Activated T-cell treated with anti-CD3 and anti-CD28 coated beads, Interleukin-2, amount 50 U/mL, for 24 hours (primary cell): ENCODE results near the gene CAPN3.
"Not testable (repeated sequence)": the region's sequence is repeated elsewhere in the genome, so short reads cannot be mapped to it uniquely, and the experiment has no call there.

ENCODE experiments used
- DNase-seq: peaks from one replicate; pipeline ENCODE4 v3.0.0-alpha.2; 2020
- H3K27ac Mint-ChIP-seq: 2 replicates; pipeline ENCODE4 v1.8.0; 2020; ENCODE audit warnings: mild to moderate bottlenecking, mixed read lengths
- H3K27me3 Mint-ChIP-seq: 2 replicates; pipeline ENCODE4 v1.8.0; 2020; ENCODE audit warnings: mixed read lengths
- H3K36me3 Mint-ChIP-seq: 2 replicates; pipeline ENCODE4 v1.8.0; 2020; ENCODE audit warnings: low read depth, mixed read lengths
- H3K4me1 Mint-ChIP-seq: 2 replicates; pipeline ENCODE4 v1.8.0; 2020; ENCODE audit warnings: low read depth, mixed read lengths
- H3K4me3 Mint-ChIP-seq: 2 replicates; pipeline ENCODE4 v1.8.0; 2020; ENCODE audit warnings: mild to moderate bottlenecking, moderate library complexity, mixed read lengths
- H3K9me3 Mint-ChIP-seq: 2 replicates; pipeline ENCODE4 v1.8.0; 2020; ENCODE audit warnings: mixed read lengths

CAPN3 gene

GRCh38 chr15:42359249-42359648 lies at the start of gene CAPN3:
CAPN3 (plus strand) TSS chr15:42359501; CDS start chr15:42359806, 305 bp downstream.
- peak within 1 kb of the TSS; percentile 9 for H3K27ac Mint-ChIP-seq
- no peaks in the 10 kb centered on the region for H3K27me3 Mint-ChIP-seq
- no peak for DNase-seq
- no peak within 1 kb of the TSS for H3K4me3 Mint-ChIP-seq
- no peaks in the 10 kb centered on the region for H3K9me3 Mint-ChIP-seq
- H3K4me1 Mint-ChIP-seq = no peaks in the 10 kb centered on the region
- H3K36me3 Mint-ChIP-seq = peaks cover 10% of the 10 kb centered on the region

- no peak overlapping the region for H3K4me3 Mint-ChIP-seq
- H3K4me1 Mint-ChIP-seq = peaks cover 5% of the 10 kb centered on the region
- DNase-seq = no peak
- peaks cover 36% of the 10 kb centered on the region for H3K36me3 Mint-ChIP-seq
- H3K27me3 Mint-ChIP-seq = no peaks in the 10 kb centered on the region
- no peaks in the 10 kb centered on the region for H3K9me3 Mint-ChIP-seq
- no peak overlapping the region for H3K27ac Mint-ChIP-seq
Measured at GRCh38 chr15:42313463-42313862, 45.8 kb upstream of the CAPN3 start.

- Mint-ChIP-seq H3K27ac (no peak overlapping the region), H3K4me1 (peaks cover 5% of the 10 kb centered on the region), H3K36me3 (peaks cover 29% of the 10 kb centered on the region), H3K9me3 (no peaks in the 10 kb centered on the region), H3K27me3 (no peaks in the 10 kb centered on the region), H3K4me3 (no peak overlapping the region)
- no peak for DNase-seq
Measured at GRCh38 chr15:42314818-42315217, 44.5 kb upstream of the CAPN3 start.

GRCh38 chr15:42315521-42315920 lies 43.8 kb upstream of the CAPN3 start:
- Mint-ChIP-seq H3K27ac (no peak overlapping the region), H3K36me3 (peaks cover 23% of the 10 kb centered on the region), H3K4me3 (no peak overlapping the region), H3K27me3 (no peaks in the 10 kb centered on the region), H3K4me1 (peaks cover 5% of the 10 kb centered on the region), H3K9me3 (no peaks in the 10 kb centered on the region)
- no peak for DNase-seq

GRCh38 chr15:42316282-42316805 lies 43.0 kb upstream of the CAPN3 start:
- not testable (repeated sequence) for H3K9me3 Mint-ChIP-seq, H3K4me3 Mint-ChIP-seq, H3K4me1 Mint-ChIP-seq, H3K27me3 Mint-ChIP-seq, DNase-seq, H3K27ac Mint-ChIP-seq
- H3K36me3 Mint-ChIP-seq = peaks cover 20% of the 10 kb centered on the region

- Mint-ChIP-seq H3K36me3 (peaks cover 31% of the 10 kb centered on the region), H3K27ac (no peak overlapping the region), H3K9me3 (no peaks in the 10 kb centered on the region), H3K4me1 (peaks cover 5% of the 10 kb centered on the region), H3K27me3 (no peaks in the 10 kb centered on the region), H3K4me3 (no peak overlapping the region)
- DNase-seq = no peak
Measured at GRCh38 chr15:42319206-42319605, 40.1 kb upstream of the CAPN3 start.

GRCh38 chr15:42324308-42324707 lies 35.0 kb upstream of the CAPN3 start:
- no peaks in the 10 kb centered on the region for H3K4me1 Mint-ChIP-seq
- H3K9me3 Mint-ChIP-seq = no peaks in the 10 kb centered on the region
- H3K27me3 Mint-ChIP-seq = no peaks in the 10 kb centered on the region
- H3K4me3 Mint-ChIP-seq = no peak overlapping the region
- peaks cover 68% of the 10 kb centered on the region for H3K36me3 Mint-ChIP-seq
- no peak for DNase-seq
- H3K27ac Mint-ChIP-seq = no peak overlapping the region

- H3K36me3 Mint-ChIP-seq = peaks cover 56% of the 10 kb centered on the region
- no peak overlapping the region for H3K27ac Mint-ChIP-seq
- no peaks in the 10 kb centered on the region for H3K27me3 Mint-ChIP-seq
- H3K4me3 Mint-ChIP-seq = no peak overlapping the region
- H3K9me3 Mint-ChIP-seq = no peaks in the 10 kb centered on the region
- DNase-seq = no peak
- H3K4me1 Mint-ChIP-seq = no peaks in the 10 kb centered on the region
Measured at GRCh38 chr15:42329161-42329560, 30.1 kb upstream of the CAPN3 start.

- H3K36me3 Mint-ChIP-seq = peaks cover 58% of the 10 kb centered on the region
- no peaks in the 10 kb centered on the region for H3K4me1 Mint-ChIP-seq
- H3K4me3 Mint-ChIP-seq = no peak overlapping the region
- H3K27ac Mint-ChIP-seq = no peak overlapping the region
- H3K27me3 Mint-ChIP-seq = no peaks in the 10 kb centered on the region
- H3K9me3 Mint-ChIP-seq = peaks cover 4% of the 10 kb centered on the region
- DNase-seq = no peak
Measured at GRCh38 chr15:42329992-42330391, 29.3 kb upstream of the CAPN3 start.

- peaks cover 11% of the 10 kb centered on the region for H3K9me3 Mint-ChIP-seq
- peaks cover 54% of the 10 kb centered on the region for H3K36me3 Mint-ChIP-seq
- H3K4me3 Mint-ChIP-seq = no peak overlapping the region
- H3K27me3 Mint-ChIP-seq = no peaks in the 10 kb centered on the region
- DNase-seq = no peak
- H3K27ac Mint-ChIP-seq = no peak overlapping the region
- no peaks in the 10 kb centered on the region for H3K4me1 Mint-ChIP-seq
Measured at GRCh38 chr15:42331235-42331634, 28.1 kb upstream of the CAPN3 start.

- DNase-seq = no peak
- Mint-ChIP-seq H3K4me1 (no peaks in the 10 kb centered on the region), H3K9me3 (peaks cover 19% of the 10 kb centered on the region), H3K27ac (no peak overlapping the region), H3K4me3 (no peak overlapping the region), H3K36me3 (peaks cover 43% of the 10 kb centered on the region), H3K27me3 (no peaks in the 10 kb centered on the region)
Measured at GRCh38 chr15:42332331-42332730, 27.0 kb upstream of the CAPN3 start.

- no peak for DNase-seq
- H3K9me3 Mint-ChIP-seq = peaks cover 19% of the 10 kb centered on the region
- H3K4me1 Mint-ChIP-seq = no peaks in the 10 kb centered on the region
- H3K36me3 Mint-ChIP-seq = peaks cover 34% of the 10 kb centered on the region
- H3K27ac Mint-ChIP-seq = no peak overlapping the region
- H3K27me3 Mint-ChIP-seq = no peaks in the 10 kb centered on the region
- no peak overlapping the region for H3K4me3 Mint-ChIP-seq
Measured at GRCh38 chr15:42335074-42335473, 24.2 kb upstream of the CAPN3 start.

GRCh38 chr15:42336650-42337049 lies 22.7 kb upstream of the CAPN3 start:
- H3K27ac Mint-ChIP-seq, H3K4me3 Mint-ChIP-seq, H3K4me1 Mint-ChIP-seq, H3K27me3 Mint-ChIP-seq, DNase-seq: not testable (repeated sequence)
- peaks cover 19% of the 10 kb centered on the region for H3K9me3 Mint-ChIP-seq
- H3K36me3 Mint-ChIP-seq = peaks cover 26% of the 10 kb centered on the region

GRCh38 chr15:42337104-42337503 lies 22.2 kb upstream of the CAPN3 start:
- DNase-seq, H3K27ac Mint-ChIP-seq, H3K4me3 Mint-ChIP-seq, H3K4me1 Mint-ChIP-seq, H3K27me3 Mint-ChIP-seq: not testable (repeated sequence)
- Mint-ChIP-seq H3K9me3 (peaks cover 19% of the 10 kb centered on the region), H3K36me3 (peaks cover 26% of the 10 kb centered on the region)

GRCh38 chr15:42338500-42338899 lies 20.8 kb upstream of the CAPN3 start:
- Mint-ChIP-seq H3K27ac (no peak overlapping the region), H3K27me3 (no peaks in the 10 kb centered on the region), H3K9me3 (peaks cover 19% of the 10 kb centered on the region), H3K4me3 (no peak overlapping the region), H3K4me1 (no peaks in the 10 kb centered on the region), H3K36me3 (peaks cover 29% of the 10 kb centered on the region)
- DNase-seq = no peak

- no peaks in the 10 kb centered on the region for H3K27me3 Mint-ChIP-seq
- DNase-seq = no peak
- no peak overlapping the region for H3K4me3 Mint-ChIP-seq
- H3K36me3 Mint-ChIP-seq = peaks cover 43% of the 10 kb centered on the region
- no peaks in the 10 kb centered on the region for H3K9me3 Mint-ChIP-seq
- H3K27ac Mint-ChIP-seq = no peak overlapping the region
- no peaks in the 10 kb centered on the region for H3K4me1 Mint-ChIP-seq
Measured at GRCh38 chr15:42343596-42344232, 15.6 kb upstream of the CAPN3 start.
